ENCODE data around the gene MYO5A. TPM values are rescaled to one million over a fixed set of nuclear protein-coding genes. Genes with fewer than 3 reads are reported as not detected.

MYO5A gene
- total and polyA plus RNA-seq, 2 donors (not counting 1 experiment from before 2014, with no cell fraction given) = 12.2 to 44.4 TPM

- H3K27ac ChIP-seq (ENCODE audit: low read length in 2 of 2) = no peak overlapping the region
- no peaks in the 10 kb centered on the region for H4K20me1 ChIP-seq (ENCODE audit: control insufficient read depth, insufficient read depth, low read length, poor library complexity, severe bottlenecking)
- no peaks in the 10 kb centered on the region for H3K9me3 ChIP-seq (ENCODE audit: control extremely low read depth in 1 of 3, control insufficient read depth in 2 of 3, insufficient read depth in 1 of 3, low read length in 2 of 3)
- ATAC-seq (ENCODE audit: low read depth) = no peak
- H3K4me3 Mint-ChIP-seq = no peak overlapping the region
- intact Hi-C loops (cut with micrococcal nuclease) = no loop called here
- H3K27ac Mint-ChIP-seq = no peak overlapping the region
- H3K36me3 ChIP-seq (replicated peaks in 1 of 2; ENCODE audit: control extremely low read depth in 1 of 2, control insufficient read depth in 1 of 2, extremely low read depth in 1 of 2, insufficient read depth in 2 of 2, low read length in 1 of 2) = peaks cover 2 to 51% of the 10 kb centered on the region in 2 experiments
- H3K79me2 ChIP-seq (ENCODE audit: control insufficient read depth, insufficient read depth, low read length) = no peaks in the 10 kb centered on the region
- no peak overlapping the region for H3K4me3 ChIP-seq (ENCODE audit: control extremely low read depth in 1 of 5, extremely low read depth in 1 of 5, insufficient read depth in 1 of 5, low read depth in 2 of 5, low read length in 4 of 5)
- no peaks in the 10 kb centered on the region for H3K4me1 ChIP-seq (ENCODE audit: control insufficient read depth in 2 of 2, insufficient read depth in 2 of 2, low read length in 2 of 2)
- H3K4me1 Mint-ChIP-seq = no peaks in the 10 kb centered on the region
- H3K9ac ChIP-seq (ENCODE audit: low read length) = no peak overlapping the region
- H3K4me2 ChIP-seq (replicated peaks; ENCODE audit: low read depth, low read length, poor library complexity, severe bottlenecking) = no peak overlapping the region
- POLR2A ChIA-PET = interaction anchor here (0.6 kb wide), 1 partner anchor 133 kb away, joined by 3 read pairs; no protein-coding TSS in a partner anchor
- TF ChIP-seq EZH2 (IDR thresholded peaks at IDR 0.05; ENCODE audit: borderline replicate concordance, insufficient read depth, low read depth, low read length, poor library complexity, severe bottlenecking) (no peak), CTCF (IDR thresholded peaks at IDR 0.05) (no peak)
- no peaks in the 10 kb centered on the region for H3K27me3 ChIP-seq (replicated peaks in 1 of 4; ENCODE audit: control extremely low read depth in 1 of 4, control insufficient read depth in 3 of 4, insufficient read depth in 4 of 4, low read length in 3 of 4)
- WGBS (ENCODE audit: insufficient coverage) = 94% methylated on average over 7 of the region's 9 CpGs
- no peak for DNase-seq
- H2AFZ ChIP-seq (ENCODE audit: insufficient read depth, low read depth, low read length, poor library complexity, severe bottlenecking) = no peak overlapping the region
- H3K27me3 Mint-ChIP-seq = no peaks in the 10 kb centered on the region
- CTCF ChIA-PET = interaction anchor here (0.6 kb wide), 1 partner anchor 92 kb away, joined by 3 read pairs; no protein-coding TSS in a partner anchor
- no peaks in the 10 kb centered on the region for H3K9me3 Mint-ChIP-seq (ENCODE audit: insufficient read depth)
These were observed 168.2 kb downstream of the MYO5A start for GRCh38 chr15:52360229-52361203.

DNA sequence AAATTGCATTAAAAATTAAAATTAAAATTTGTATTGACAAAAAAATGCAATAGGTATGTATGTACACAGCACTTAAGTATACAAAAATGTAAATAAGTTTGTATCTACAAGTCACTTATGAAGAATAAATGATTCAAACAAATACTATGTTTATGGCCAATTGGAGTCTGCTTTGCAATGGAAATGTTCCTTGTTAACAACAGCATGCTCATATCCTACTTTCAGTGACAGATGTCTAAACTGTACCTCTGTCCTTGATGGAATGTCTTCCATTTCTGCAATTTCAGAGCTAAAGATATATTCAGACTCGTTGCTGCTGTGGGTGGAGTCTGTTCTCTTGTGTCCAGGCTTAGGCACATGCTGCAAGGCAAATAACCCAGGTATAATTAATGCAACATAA is 169.0 kb downstream of the MYO5A start:
- intact Hi-C loops (cut with micrococcal nuclease) = no loop called here
- no peak overlapping the region for H3K4me3 ChIP-seq (ENCODE audit: control extremely low read depth in 1 of 5, extremely low read depth in 1 of 5, insufficient read depth in 1 of 5, low read depth in 2 of 5, low read length in 4 of 5)
- Mint-ChIP-seq H3K4me3 (no peak overlapping the region), H3K4me1 (no peaks in the 10 kb centered on the region), H3K27ac (no peak overlapping the region), H3K9me3 (ENCODE audit: insufficient read depth) (no peaks in the 10 kb centered on the region), H3K27me3 (no peaks in the 10 kb centered on the region)
- H3K9me3 ChIP-seq (ENCODE audit: control extremely low read depth in 1 of 3, control insufficient read depth in 2 of 3, insufficient read depth in 1 of 3, low read length in 2 of 3) = no peaks in the 10 kb centered on the region
- no peak overlapping the region for H3K27ac ChIP-seq (ENCODE audit: low read length in 2 of 2)
- POLR2A ChIA-PET = no interaction called here
- H4K20me1 ChIP-seq (ENCODE audit: control insufficient read depth, insufficient read depth, low read length, poor library complexity, severe bottlenecking) = no peaks in the 10 kb centered on the region
- H3K9ac ChIP-seq (ENCODE audit: low read length) = no peak overlapping the region
- TF ChIP-seq EZH2 (IDR thresholded peaks at IDR 0.05; ENCODE audit: borderline replicate concordance, insufficient read depth, low read depth, low read length, poor library complexity, severe bottlenecking) (no peak), CTCF (IDR thresholded peaks at IDR 0.05) (no peak)
- H2AFZ ChIP-seq (ENCODE audit: insufficient read depth, low read depth, low read length, poor library complexity, severe bottlenecking) = no peak overlapping the region
- no peak for DNase-seq
- H3K79me2 ChIP-seq (ENCODE audit: control insufficient read depth, insufficient read depth, low read length) = no peaks in the 10 kb centered on the region
- no peak for ATAC-seq (ENCODE audit: low read depth)
- peaks cover 2 to 53% of the 10 kb centered on the region in 2 experiments for H3K36me3 ChIP-seq (replicated peaks in 1 of 2; ENCODE audit: control extremely low read depth in 1 of 2, control insufficient read depth in 1 of 2, extremely low read depth in 1 of 2, insufficient read depth in 2 of 2, low read length in 1 of 2)
- CTCF ChIA-PET = no interaction called here
- no peaks in the 10 kb centered on the region for H3K27me3 ChIP-seq (replicated peaks in 1 of 4; ENCODE audit: control extremely low read depth in 1 of 4, control insufficient read depth in 3 of 4, insufficient read depth in 4 of 4, low read length in 3 of 4)
- H3K4me1 ChIP-seq (ENCODE audit: control insufficient read depth in 2 of 2, insufficient read depth in 2 of 2, low read length in 2 of 2) = no peaks in the 10 kb centered on the region
- no peak overlapping the region for H3K4me2 ChIP-seq (replicated peaks; ENCODE audit: low read depth, low read length, poor library complexity, severe bottlenecking)
- WGBS (ENCODE audit: insufficient coverage) = no CpG with 5 or more reads among the region's 1 CpG

Measured in B cell (primary cell).